Measurements from ENCODE around the gene RASA2. TPM values are rescaled to one million over a fixed set of nuclear protein-coding genes. Genes with fewer than 3 reads are reported as not detected.

RASA2 gene
- total and polyA plus RNA-seq, 10 of the 15 experiments (the other 5 are each of a cell fraction or from before 2014, with no cell fraction given), result 1.9 to 9.4 (median 7.2) TPM

GRCh38 chr3:141454054-141454453 is 32.8 kb upstream of the RASA2 start:
- Histone ChIP-seq H3K27ac (ENCODE audit: control insufficient read depth, insufficient read depth) (no peak overlapping the region), H3K9ac (ENCODE audit: control insufficient read depth, insufficient read depth, low read length) (no peak overlapping the region), H3K79me2 (ENCODE audit: control insufficient read depth, insufficient read depth, low read length) (no peaks in the 10 kb centered on the region), H3K9me3 (replicated peaks; ENCODE audit: control insufficient read depth, insufficient read depth, low read length) (no peaks in the 10 kb centered on the region), H3K36me3 (ENCODE audit: control insufficient read depth in 2 of 2, insufficient read depth in 2 of 2, low read length in 1 of 2) (no peaks in the 10 kb centered on the region), H3K27me3 (replicated peaks in 1 of 2; ENCODE audit: control insufficient read depth in 2 of 2, insufficient read depth in 2 of 2, low read length in 1 of 2) (no peaks in the 10 kb centered on the region), H4K20me1 (ENCODE audit: control insufficient read depth, insufficient read depth) (no peaks in the 10 kb centered on the region), H3K4me2 (ENCODE audit: control insufficient read depth, insufficient read depth) (no peak overlapping the region), H3K4me3 (no peak overlapping the region), H2AFZ (ENCODE audit: control insufficient read depth, low read depth, low read length) (no peak overlapping the region), H3K4me1 (ENCODE audit: control insufficient read depth, insufficient read depth, low read length) (no peaks in the 10 kb centered on the region; the same call in 1 of the 2 replicates)
- RAD21 ChIA-PET (ENCODE audit: unreplicated experiment), result interaction anchor here (0.8 to 6.3 kb wide), 15 partner anchors 12 to 222 kb away, joined by 3 to 164 read pairs (median 8); partner anchors contain the start of genes PXYLP1 and ZBTB38
- DNase-seq (ENCODE audit: low read depth, low spot score), result no peak
- POLR2A ChIA-PET, result interaction anchor here (3.3 to 4.6 kb wide), 2 partner anchors 93 to 142 kb away, joined by 17 to 33 read pairs; no protein-coding TSS in a partner anchor
- in situ Hi-C loops (cut with MboI), result loop anchor here (5.0 kb wide), 1 partner anchor 147 kb away; no protein-coding TSS in a partner anchor
- no peak for TF ChIP-seq RFX5 (IDR thresholded peaks at IDR 0.05; ENCODE audit: low read depth, low read length)
- TF ChIP-seq FOS (IDR thresholded peaks at IDR 0.05; ENCODE audit: borderline replicate concordance, extremely low read depth, insufficient read length), result no peak
- TF ChIP-seq ZNF384 (IDR thresholded peaks at IDR 0.05; ENCODE audit: borderline replicate concordance, low read depth, low read length), result no peak
- TF ChIP-seq, protein P1, sequence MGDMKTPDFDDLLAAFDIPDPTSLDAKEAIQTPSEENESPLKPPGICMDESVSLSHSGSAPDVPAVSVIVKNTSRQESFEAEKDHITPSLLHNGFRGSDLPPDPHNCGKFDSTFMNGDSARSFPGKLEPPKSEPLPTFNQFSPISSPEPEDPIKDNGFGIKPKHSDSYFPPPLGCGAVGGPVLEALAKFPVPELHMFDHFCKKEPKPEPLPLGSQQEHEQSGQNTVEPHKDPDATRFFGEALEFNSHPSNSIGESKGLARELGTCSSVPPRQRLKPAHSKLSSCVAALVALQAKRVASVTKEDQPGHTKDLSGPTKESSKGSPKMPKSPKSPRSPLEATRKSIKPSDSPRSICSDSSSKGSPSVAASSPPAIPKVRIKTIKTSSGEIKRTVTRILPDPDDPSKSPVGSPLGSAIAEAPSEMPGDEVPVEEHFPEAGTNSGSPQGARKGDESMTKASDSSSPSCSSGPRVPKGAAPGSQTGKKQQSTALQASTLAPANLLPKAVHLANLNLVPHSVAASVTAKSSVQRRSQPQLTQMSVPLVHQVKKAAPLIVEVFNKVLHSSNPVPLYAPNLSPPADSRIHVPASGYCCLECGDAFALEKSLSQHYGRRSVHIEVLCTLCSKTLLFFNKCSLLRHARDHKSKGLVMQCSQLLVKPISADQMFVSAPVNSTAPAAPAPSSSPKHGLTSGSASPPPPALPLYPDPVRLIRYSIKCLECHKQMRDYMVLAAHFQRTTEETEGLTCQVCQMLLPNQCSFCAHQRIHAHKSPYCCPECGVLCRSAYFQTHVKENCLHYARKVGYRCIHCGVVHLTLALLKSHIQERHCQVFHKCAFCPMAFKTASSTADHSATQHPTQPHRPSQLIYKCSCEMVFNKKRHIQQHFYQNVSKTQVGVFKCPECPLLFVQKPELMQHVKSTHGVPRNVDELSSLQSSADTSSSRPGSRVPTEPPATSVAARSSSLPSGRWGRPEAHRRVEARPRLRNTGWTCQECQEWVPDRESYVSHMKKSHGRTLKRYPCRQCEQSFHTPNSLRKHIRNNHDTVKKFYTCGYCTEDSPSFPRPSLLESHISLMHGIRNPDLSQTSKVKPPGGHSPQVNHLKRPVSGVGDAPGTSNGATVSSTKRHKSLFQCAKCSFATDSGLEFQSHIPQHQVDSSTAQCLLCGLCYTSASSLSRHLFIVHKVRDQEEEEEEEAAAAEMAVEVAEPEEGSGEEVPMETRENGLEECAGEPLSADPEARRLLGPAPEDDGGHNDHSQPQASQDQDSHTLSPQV (IDR thresholded peaks at IDR 0.05), result no peak
- TF ChIP-seq POLR2AphosphoS5 (IDR thresholded peaks at IDR 0.05; ENCODE audit: low read length), result no peak
- no peak for TF ChIP-seq TCF3 (IDR thresholded peaks at IDR 0.05; ENCODE audit: borderline replicate concordance, insufficient read depth, low read depth, low read length)
- TF ChIP-seq RAD51 (IDR thresholded peaks at IDR 0.05), result no peak
- no peak for TF ChIP-seq RELA (IDR thresholded peaks at IDR 0.05; ENCODE audit: borderline replicate concordance, partially characterized antibody)
- TF ChIP-seq RCOR1 (conservative IDR thresholded peaks at IDR 0.05; ENCODE audit: low read depth, low read length), result no peak
- TF ChIP-seq SMAD1 (IDR thresholded peaks at IDR 0.05; ENCODE audit: low read depth, partially characterized antibody), result no peak
- no peak for TF ChIP-seq TBL1XR1 (IDR thresholded peaks at IDR 0.05; ENCODE audit: low read depth, low read length)
- TF ChIP-seq STAT1 (conservative IDR thresholded peaks at IDR 0.05), result no peak
- no peak for TF ChIP-seq IRF5 (IDR thresholded peaks at IDR 0.05; ENCODE audit: borderline replicate concordance)
- TF ChIP-seq ATF7 (IDR thresholded peaks at IDR 0.05; ENCODE audit: low read depth), result no peak
- no peak for TF ChIP-seq BRCA1 (IDR thresholded peaks at IDR 0.05; ENCODE audit: low read depth, low read length)
- no TSS peak for BruUV-seq (replicated peaks)
- ATAC-seq, result no peak
- CTCF ChIA-PET, result interaction anchor here (0.8 to 12.6 kb wide), 36 partner anchors 7 to 252 kb away, joined by 3 to 642 read pairs (median 6); partner anchors contain the start of genes PXYLP1 and ZBTB38
- intact Hi-C loops (cut with micrococcal nuclease; ENCODE audit: unreplicated experiment), result loop anchor here (5.0 kb wide), 1 partner anchor 222 kb away; the partner anchor contains the start of gene PXYLP1
- no peak for FAIRE-seq
- WGBS (ENCODE audit: insufficient coverage, insufficient replicate concordance, low lambda C conversion rate, missing lambda C conversion rate), result 98% methylated on average over 3 of the region's 3 CpGs
- SMC1A ChIA-PET (ENCODE audit: uncharacterized antibody, unreplicated experiment), result interaction anchor here (1.0 to 11.9 kb wide), 27 partner anchors 8 to 239 kb away, joined by 3 to 405 read pairs (median 7); no protein-coding TSS in a partner anchor

Data from GM12878 (cell line).